MM.1S (cell line): ENCODE data around the gene NFATC2.

ENCODE experiments used
- DNase-seq: peaks from one replicate; pipeline ENCODE4 v3.0.0-alpha.2; 2015
- H2AFZ ChIP-seq: fragments of 300-600 bp; sonication (generic); 2 replicates; pipeline ENCODE4 v1.6.0; 2016; ENCODE audit warnings: antibody characterized with exemption, low read length
- H3F3A ChIP-seq: fragments of 300-600 bp; sonication (generic); 2 replicates; pipeline ENCODE4 v1.6.1; 2016; ENCODE audit warnings: mild to moderate bottlenecking, antibody characterized with exemption, low read length, moderate library complexity, mixed read lengths; ENCODE audit not compliant: insufficient read depth
- H3K27ac ChIP-seq: fragments of 300-600 bp; sonication (generic); 2 replicates; pipeline ENCODE4 v1.5.1; 2016; ENCODE audit warnings: mild to moderate bottlenecking, low read length
- H3K27me3 ChIP-seq: fragments of 300-600 bp; sonication (generic); replicated peaks from 2 replicates; pipeline ENCODE4 v1.6.0; 2016; ENCODE audit warnings: low read length; ENCODE audit not compliant: insufficient read depth
- H3K36me3 ChIP-seq: fragments of 300-600 bp; sonication (generic); replicated peaks from 2 replicates; pipeline ENCODE4 v1.6.1; 2016; ENCODE audit warnings: mild to moderate bottlenecking, low read length, mixed read lengths; ENCODE audit not compliant: insufficient read depth
- H3K4me1 ChIP-seq: fragments of 300-600 bp; sonication (generic); 2 replicates; pipeline ENCODE4 v1.6.1; 2016; ENCODE audit warnings: low read length, mixed read lengths
- H3K4me2 ChIP-seq: fragments of 300-600 bp; sonication (generic); 2 replicates; pipeline ENCODE4 v1.6.0; 2016; ENCODE audit warnings: low read depth, low read length
- H3K4me3 ChIP-seq: fragments of 300-600 bp; sonication (generic); 2 replicates; pipeline ENCODE4 v1.5.1; 2016; ENCODE audit warnings: low read length, mixed read lengths
- H3K79me2 ChIP-seq: fragments of 300-600 bp; sonication (generic); 2 replicates; pipeline ENCODE4 v1.6.1; 2016; ENCODE audit warnings: mixed run types, low read length, mixed read lengths
- H3K9ac ChIP-seq: fragments of 300-600 bp; sonication (generic); 2 replicates; pipeline ENCODE4 v1.6.1; 2016; ENCODE audit warnings: low read length, mixed read lengths
- H3K9me2 ChIP-seq: fragments of 300-600 bp; sonication (generic); replicated peaks from 2 replicates; pipeline ENCODE4 v1.6.1; 2016; ENCODE audit warnings: mild to moderate bottlenecking, low read length, mixed read lengths; ENCODE audit not compliant: insufficient read depth
- H3K9me3 ChIP-seq: fragments of 300-600 bp; sonication (generic); replicated peaks from 2 replicates; pipeline ENCODE4 v1.6.1; 2016; ENCODE audit warnings: mild to moderate bottlenecking, low read length, mixed read lengths; ENCODE audit not compliant: insufficient read depth
- H4K20me1 ChIP-seq: fragments of 300-600 bp; sonication (generic); 2 replicates; pipeline ENCODE4 v1.6.1; 2016; ENCODE audit warnings: mild to moderate bottlenecking, low read length, moderate library complexity, mixed read lengths; ENCODE audit not compliant: insufficient read depth
- EZH2 ChIP-seq: fragments of 300-600 bp; sonication (generic); optimal IDR thresholded peaks from 2 replicates; pipeline ENCODE3; 2017; ENCODE audit warnings: low read depth, mild to moderate bottlenecking, antibody characterized with exemption, low read length, mixed read lengths
- EZH2phosphoT487 ChIP-seq: fragments of 300-600 bp; sonication (generic); IDR thresholded peaks from 2 replicates; pipeline ENCODE4 v1.6.1; 2018; ENCODE audit warnings: antibody characterized with exemption, low read length
- TF ChIP-seq, protein P1 (sequence below): fragments of 300-600 bp; sonication (generic); IDR thresholded peaks from 2 replicates; pipeline ENCODE4 v1.5.1; 2016; ENCODE audit warnings: antibody characterized with exemption, low read length, mixed read lengths

NFATC2 gene

GRCh38 chr20:51409192-51409880 is 133.2 kb downstream of the NFATC2 start:
- Histone ChIP-seq H3K4me2 (no peak overlapping the region), H3K27me3 (no peaks in the 10 kb centered on the region), H3K79me2 (peaks cover 23% of the 10 kb centered on the region), H3K9me2 (no peaks in the 10 kb centered on the region), H4K20me1 (no peaks in the 10 kb centered on the region), H3K36me3 (0 out of 2 replicates have a peak, but pooled peaks cover 3% of the 10 kb centered on the region), H3K4me3 (no peak overlapping the region), H3K9ac (no peak overlapping the region), H3K9me3 (no peaks in the 10 kb centered on the region), H3K27ac (no peak overlapping the region), H2AFZ (no peak overlapping the region), H3K4me1 (peaks cover 20% of the 10 kb centered on the region), H3F3A (peaks cover 19% of the 10 kb centered on the region)
- TF ChIP-seq EZH2phosphoT487 (no peak), EZH2 (no peak)
- TF ChIP-seq, protein P1, sequence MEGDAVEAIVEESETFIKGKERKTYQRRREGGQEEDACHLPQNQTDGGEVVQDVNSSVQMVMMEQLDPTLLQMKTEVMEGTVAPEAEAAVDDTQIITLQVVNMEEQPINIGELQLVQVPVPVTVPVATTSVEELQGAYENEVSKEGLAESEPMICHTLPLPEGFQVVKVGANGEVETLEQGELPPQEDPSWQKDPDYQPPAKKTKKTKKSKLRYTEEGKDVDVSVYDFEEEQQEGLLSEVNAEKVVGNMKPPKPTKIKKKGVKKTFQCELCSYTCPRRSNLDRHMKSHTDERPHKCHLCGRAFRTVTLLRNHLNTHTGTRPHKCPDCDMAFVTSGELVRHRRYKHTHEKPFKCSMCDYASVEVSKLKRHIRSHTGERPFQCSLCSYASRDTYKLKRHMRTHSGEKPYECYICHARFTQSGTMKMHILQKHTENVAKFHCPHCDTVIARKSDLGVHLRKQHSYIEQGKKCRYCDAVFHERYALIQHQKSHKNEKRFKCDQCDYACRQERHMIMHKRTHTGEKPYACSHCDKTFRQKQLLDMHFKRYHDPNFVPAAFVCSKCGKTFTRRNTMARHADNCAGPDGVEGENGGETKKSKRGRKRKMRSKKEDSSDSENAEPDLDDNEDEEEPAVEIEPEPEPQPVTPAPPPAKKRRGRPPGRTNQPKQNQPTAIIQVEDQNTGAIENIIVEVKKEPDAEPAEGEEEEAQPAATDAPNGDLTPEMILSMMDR, result no peak
- DNase-seq, result no peak

GRCh38 chr20:51404297-51405060 is 138.0 kb downstream of the NFATC2 start:
- Histone ChIP-seq H3K9me3 (no peaks in the 10 kb centered on the region), H3K36me3 (0 out of 2 replicates have a peak, but pooled peaks cover 3% of the 10 kb centered on the region), H3K4me1 (peaks cover 60% of the 10 kb centered on the region), H3K9me2 (no peaks in the 10 kb centered on the region), H3K4me2 (0 out of 2 replicates have a peak overlapping the region, but pooled peaks have one; percentile 14), H4K20me1 (no peaks in the 10 kb centered on the region), H3K79me2 (peaks cover 15% of the 10 kb centered on the region), H3F3A (peaks cover 37% of the 10 kb centered on the region), H3K9ac (0 out of 2 replicates have a peak overlapping the region, but pooled peaks have one; percentile 18), H2AFZ (no peak overlapping the region), H3K27me3 (no peaks in the 10 kb centered on the region), H3K4me3 (no peak overlapping the region), H3K27ac (peak overlapping the region; percentile 75)
- TF ChIP-seq EZH2phosphoT487 (no peak), EZH2 (no peak)
- TF ChIP-seq, protein P1, result no peak
- peak; percentile 74 for DNase-seq

GRCh38 chr20:51403466-51404220 is 138.9 kb downstream of the NFATC2 start:
- peaks cover 62% of the 10 kb centered on the region for H3K4me1 ChIP-seq
- H3K9ac ChIP-seq, result no peak overlapping the region
- no peaks in the 10 kb centered on the region for H3K9me3 ChIP-seq
- TF ChIP-seq, protein P1, result no peak; the same call in 1 of the 2 replicates
- TF ChIP-seq EZH2, result no peak
- no peak for TF ChIP-seq EZH2phosphoT487
- peaks cover 37% of the 10 kb centered on the region for H3F3A ChIP-seq
- H3K4me2 ChIP-seq, result no peak overlapping the region
- no peak for DNase-seq
- H3K79me2 ChIP-seq, result peaks cover 15% of the 10 kb centered on the region
- no peaks in the 10 kb centered on the region for H3K27me3 ChIP-seq
- no peak overlapping the region for H3K27ac ChIP-seq
- H4K20me1 ChIP-seq, result no peaks in the 10 kb centered on the region
- H3K9me2 ChIP-seq, result no peaks in the 10 kb centered on the region
- H3K4me3 ChIP-seq, result no peak overlapping the region
- 0 out of 2 replicates have a peak, but pooled peaks cover 1% of the 10 kb centered on the region for H3K36me3 ChIP-seq
- H2AFZ ChIP-seq, result no peak overlapping the region
